H1 (cell line): Measurements from ENCODE around the gene NOD2. TPM values are rescaled to one million over a fixed set of nuclear protein-coding genes. Genes with fewer than 3 reads are reported as not detected.

ENCODE experiments used
- CTCF ChIA-PET: fragments of 300-600 bp; sonication (Branson Sonifier 250); formaldehyde crosslinking; loops from one replicate; lab custom pipeline; 2021; ENCODE audit not compliant: partially characterized antibody; lab: Charles Lee
- POLR2A ChIA-PET: fragments of 300-600 bp; sonication (Branson Sonifier 250); formaldehyde crosslinking; loops from one replicate; lab custom pipeline; 2021; ENCODE audit warnings: inconsistent platforms; ENCODE audit not compliant: partially characterized antibody; lab: Charles Lee
- DNase-seq, 2 experiments: peaks; one replicate each; pipeline versions ENCODE4 v3.0.0 to v3.0.0-alpha.2; 2010 to 2022; ENCODE audit warnings: low spot score in 2 of 2, low read depth in 1 of 2, mixed read lengths in 1 of 2
- FAIRE-seq: peaks from 2 replicates; lab custom pipeline; 2011; peaks lifted over from hg19 to GRCh38; lab: Jason Lieb, UNC
- H2AFZ ChIP-seq: 2 replicates; pipeline ENCODE4 v1.8.1; 2012; ENCODE audit warnings: low read length, inconsistent platforms
- H2AK5ac ChIP-seq: 2 replicates; pipeline ENCODE4 v1.6.1; 2013; ENCODE audit warnings: low read depth, low read length
- H2BK120ac ChIP-seq: replicated peaks from 2 replicates; pipeline ENCODE3; 2013; ENCODE audit warnings: low read depth, low read length, inconsistent platforms
- H2BK12ac ChIP-seq: 2 replicates; pipeline ENCODE4 v1.6.1; 2013; ENCODE audit warnings: low read depth, low read length
- H2BK15ac ChIP-seq: 2 replicates; pipeline ENCODE4 v1.6.1; 2013; ENCODE audit warnings: low read length
- H2BK20ac ChIP-seq: 2 replicates; pipeline ENCODE4 v1.6.1; 2013; ENCODE audit warnings: low read length
- H2BK5ac ChIP-seq: 2 replicates; pipeline ENCODE4 v1.6.1; 2013; ENCODE audit warnings: low read depth, low read length
- H3K14ac ChIP-seq: 2 replicates; pipeline ENCODE4 v1.6.1; 2013; ENCODE audit warnings: inconsistent platforms; ENCODE audit not compliant: insufficient read length
- H3K18ac ChIP-seq: 2 replicates; pipeline ENCODE4 v1.6.1; 2013; ENCODE audit warnings: low read length; ENCODE audit errors: extremely low read depth
- H3K23ac ChIP-seq: 2 replicates; pipeline ENCODE4 v1.6.1; 2013; ENCODE audit warnings: inconsistent platforms; ENCODE audit not compliant: insufficient read length
- H3K23me2 ChIP-seq: 2 replicates; pipeline ENCODE4 v1.6.1; 2013; ENCODE audit warnings: low read depth, low read length
- H3K27ac ChIP-seq: 2 replicates; pipeline ENCODE4 v1.6.1; 2011; ENCODE audit warnings: low read depth, low read length, inconsistent platforms
- H3K27me3 ChIP-seq, 4 experiments: replicated peaks in 1 of 4; 1 replicate in 1 of 4; 2 replicates in 3 of 4; pipeline versions ENCODE4 v1.6.1 to v1.8.1; 2011 to 2013; ENCODE audit warnings: low read length in 3 of 4, mild to moderate bottlenecking in 3 of 4, inconsistent platforms in 2 of 4, mixed read lengths in 2 of 4, moderate library complexity in 1 of 4; ENCODE audit not compliant: control insufficient read depth in 3 of 4, insufficient read depth in 3 of 4; ENCODE audit errors: extremely low read depth in 1 of 4
- H3K36me3 ChIP-seq, 4 experiments: 2 replicates each; pipeline versions ENCODE4 v1.6.1 to v1.8.1; 2011 to 2013; ENCODE audit warnings: mild to moderate bottlenecking in 4 of 4, low read length in 3 of 4, moderate library complexity in 2 of 4, control low read depth in 1 of 4, inconsistent platforms in 1 of 4; ENCODE audit not compliant: insufficient read depth in 4 of 4, control insufficient read depth in 2 of 4
- H3K4ac ChIP-seq: replicated peaks from 2 replicates; pipeline ENCODE3; 2013; ENCODE audit warnings: low read length, low read depth, mixed read lengths, inconsistent platforms; ENCODE audit not compliant: insufficient read length
- H3K4me1 ChIP-seq, 4 experiments: replicated peaks in 1 of 4; 1 replicate in 1 of 4; 2 replicates in 3 of 4; pipeline versions ENCODE4 v1.6.1 to v1.8.1; 2011 to 2013; ENCODE audit warnings: low read length in 3 of 4, inconsistent platforms in 2 of 4, mixed read lengths in 1 of 4; ENCODE audit not compliant: insufficient read depth in 4 of 4, control insufficient read depth in 3 of 4
- H3K4me2 ChIP-seq, 2 experiments: 2 replicates each; pipeline versions ENCODE4 v1.6.1 to v1.8.1; 2011 to 2013; ENCODE audit warnings: low read depth in 2 of 2, low read length in 2 of 2, control low read depth in 1 of 2, inconsistent platforms in 1 of 2, mild to moderate bottlenecking in 1 of 2; ENCODE audit not compliant: insufficient read depth in 1 of 2
- H3K4me3 ChIP-seq, 4 experiments: fragments of 200-600, 300-600 bp in 1 of 4; sonication (generic), shearing (Covaris generic), sonication (Bioruptor Twin) in 1 of 4; 2 replicates each; pipeline versions ENCODE4 v1.5.1 to v1.8.1; 2011 to 2016; ENCODE audit warnings: low read length in 4 of 4, low read depth in 3 of 4, control low read depth in 2 of 4, inconsistent platforms in 2 of 4, mild to moderate bottlenecking in 2 of 4, mixed read lengths in 1 of 4, moderate library complexity in 1 of 4; ENCODE audit not compliant: insufficient read depth in 2 of 4; ENCODE audit errors: extremely low read depth in 1 of 4
- H3K56ac ChIP-seq: replicated peaks from 2 replicates; pipeline ENCODE3; 2013; ENCODE audit warnings: low read depth, mild to moderate bottlenecking, mixed read lengths, low read length, inconsistent platforms; ENCODE audit not compliant: insufficient read length
- H3K79me1 ChIP-seq: 2 replicates; pipeline ENCODE4 v1.6.1; 2013; ENCODE audit warnings: low read depth, low read length, control low read depth
- H3K79me2 ChIP-seq, 2 experiments: 2 replicates each; pipeline versions ENCODE4 v1.6.1 to v1.8.1; 2012 to 2013; ENCODE audit warnings: low read length in 2 of 2, mild to moderate bottlenecking in 2 of 2, inconsistent platforms in 1 of 2; ENCODE audit not compliant: insufficient read depth in 2 of 2, control insufficient read depth in 1 of 2
- H3K9ac ChIP-seq, 4 experiments: replicated peaks in 1 of 4; 1 replicate in 1 of 4; 2 replicates in 3 of 4; pipeline versions ENCODE4 v1.6.1 to v1.8.1; 2011 to 2013; ENCODE audit warnings: low read depth in 3 of 4, low read length in 3 of 4, control low read depth in 2 of 4, mild to moderate bottlenecking in 2 of 4, moderate library complexity in 2 of 4, inconsistent platforms in 1 of 4; ENCODE audit errors: extremely low read depth in 1 of 4
- H3K9me3 ChIP-seq, 2 experiments: 2 replicates each; pipeline versions ENCODE4 v1.6.1 to v1.8.1; 2012 to 2013; ENCODE audit warnings: mild to moderate bottlenecking in 2 of 2, moderate library complexity in 2 of 2, control low read depth in 1 of 2, inconsistent platforms in 1 of 2, low read depth in 1 of 2, low read length in 1 of 2, mixed read lengths in 1 of 2; ENCODE audit not compliant: insufficient read depth in 2 of 2
- H4K20me1 ChIP-seq, 2 experiments: replicated peaks in 1 of 2; 2 replicates each; pipeline versions ENCODE3 to v1.8.1; 2011 to 2013; ENCODE audit warnings: inconsistent platforms in 2 of 2, low read length in 2 of 2, mild to moderate bottlenecking in 1 of 2; ENCODE audit not compliant: insufficient read depth in 2 of 2, control insufficient read depth in 1 of 2
- H4K5ac ChIP-seq: 2 replicates; pipeline ENCODE4 v1.6.1; 2013; ENCODE audit warnings: low read length, low read depth, mixed read lengths, inconsistent platforms; ENCODE audit not compliant: insufficient read length
- H4K8ac ChIP-seq: 2 replicates; pipeline ENCODE4 v1.8.0; 2013; ENCODE audit warnings: mild to moderate bottlenecking, moderate library complexity, low read length, inconsistent platforms; ENCODE audit not compliant: insufficient read depth; ENCODE audit errors: extremely low read depth
- H4K91ac ChIP-seq: replicated peaks from 2 replicates; pipeline ENCODE3; 2013; ENCODE audit warnings: low read length, mixed read lengths, inconsistent platforms; ENCODE audit not compliant: insufficient read length
- KDM4A ChIP-seq: IDR thresholded peaks from one replicate; pipeline ENCODE4 v1.7.1; 2012; ENCODE audit warnings: low read depth, mild to moderate bottlenecking, moderate library complexity, low read length, inconsistent platforms; ENCODE audit not compliant: severe bottlenecking
- POLR2AphosphoS5 ChIP-seq: IDR thresholded peaks from 2 replicates; pipeline ENCODE4 v1.6.1; 2011; ENCODE audit warnings: low read depth, low read length
- TEAD4 ChIP-seq: IDR thresholded peaks from 2 replicates; pipeline ENCODE4 v1.6.1; 2012; ENCODE audit warnings: low read depth, low read length, inconsistent platforms, mixed read lengths
- WGBS, 2 experiments: shearing (Covaris generic) in 1 of 2; methylation state at CpG; one replicate each; pipeline versions ENCODE4 v1.1.6 to v1.1.7; 2013 to 2015; ENCODE audit warnings: low lambda C conversion rate in 2 of 2, mixed read lengths in 2 of 2, inconsistent platforms in 1 of 2, low coverage in 1 of 2, missing lambda C conversion rate in 1 of 2; ENCODE audit not compliant: insufficient replicate concordance in 2 of 2, insufficient coverage in 1 of 2, insufficient read length in 1 of 2; ENCODE audit errors: extremely low coverage in 1 of 2, missing lambda C conversion rate in 1 of 2; 5-methylcytosine and 5-hydroxymethylcytosine counted together
- polyA plus RNA-seq, 7 experiments: library from polyadenylated mRNA; depleted of rRNA in 3 of 7; stranded (reverse) in 5 of 7; unstranded in 2 of 7; fragments of >200 nt in 5 of 7; fragments of 200-250 nt in 2 of 7; gene quantifications; 1 replicate in 5 of 7; 2 replicates in 1 of 7; 4 replicates in 1 of 7; pipeline versions ENCODE4 v1.2.1 to v1.2.3, GENCODE V29; 2011 to 2013; ENCODE audit warnings: missing spikeins in 2 of 7, mixed read lengths in 2 of 7
- total RNA-seq: library from RNA; stranded (reverse); fragmentation: NEBNext Ultra II Directional; extraction: Animal tissue kit (Norgen Biotek cat#: 25700); gene quantifications from 2 replicates; pipeline ENCODE4 v1.2.1, GENCODE V29; 2021

NOD2 gene
- total and polyA plus RNA-seq, 2 of the 8 experiments (the other 6 are each of a cell fraction or from before 2014, with no cell fraction given), result 0.37 to 0.42 TPM

DNA sequence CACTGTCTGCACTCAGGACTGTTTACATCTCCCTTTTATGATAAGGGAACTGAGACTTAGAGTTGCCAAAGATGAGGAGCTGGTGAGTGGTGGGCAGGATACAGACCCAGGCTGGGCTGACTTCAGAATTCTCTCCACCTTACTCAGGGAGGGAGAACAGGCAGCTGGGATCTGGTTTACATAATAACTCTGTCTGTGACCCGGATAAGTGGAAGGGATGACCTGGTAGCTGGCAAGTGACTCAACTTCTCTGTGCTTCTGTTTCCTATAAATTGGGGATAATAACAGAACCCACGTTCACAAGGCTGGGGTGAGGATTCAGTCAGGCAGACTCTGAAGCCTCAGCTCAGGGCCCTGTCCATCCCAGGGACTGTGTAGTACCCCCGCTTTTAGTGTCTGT, 14.9 kb upstream of the NOD2 start:
- Histone ChIP-seq H2BK15ac (no peak overlapping the region), H3K18ac (no peak overlapping the region), H3K56ac (no peak overlapping the region), H2BK20ac (no peak overlapping the region), H3K4ac (no peak overlapping the region), H3K36me3 (no peaks in the 10 kb centered on the region), H3K27ac (no peak overlapping the region), H3K27me3 (no peaks in the 10 kb centered on the region), H3K4me2 (no peak overlapping the region), H4K20me1 (no peaks in the 10 kb centered on the region), H2AK5ac (no peak overlapping the region), H4K5ac (no peak overlapping the region), H2AFZ (no peak overlapping the region), H3K79me1 (no peaks in the 10 kb centered on the region), H2BK5ac (peak overlapping the region; percentile 55; the same call in 1 of the 2 replicates), H2BK120ac (no peak overlapping the region), H3K9ac (no peak overlapping the region), H2BK12ac (no peak overlapping the region), H3K79me2 (no peaks in the 10 kb centered on the region), H3K23me2 (no peaks in the 10 kb centered on the region), H3K9me3 (peaks cover 0 to 4% of the 10 kb centered on the region in 2 experiments; a peak in 1 of 4 replicates), H4K91ac (no peak overlapping the region), H3K23ac (no peak overlapping the region), H4K8ac (peak overlapping the region; percentile 0; the same call in 1 of the 2 replicates), H3K4me3 (no peak overlapping the region), H3K4me1 (no peaks in the 10 kb centered on the region), H3K14ac (no peak overlapping the region)
- DNase-seq, result no peak
- no peak for FAIRE-seq
- no peak for TF ChIP-seq POLR2AphosphoS5
- no peak for TF ChIP-seq TEAD4
- no peak for TF ChIP-seq KDM4A
- CTCF ChIA-PET, result interaction anchor here (0.6 to 21.1 kb wide), 18 partner anchors 8 to 352 kb away, joined by 3 to 279 read pairs (median 4); no protein-coding TSS in a partner anchor
- POLR2A ChIA-PET, result interaction anchor here (1.2 kb wide), 1 partner anchor 13 kb away, joined by 3 read pairs; no protein-coding TSS in a partner anchor
- 79% methylated on average over 3 of the region's 3 CpGs; no CpG with 5 or more reads in 1 of the 2 experiments for WGBS, 2 experiments
